Upper lobe of left lung (tissue), 6 donors: ENCODE measurements around the gene CRLF3. TPM values are rescaled to one million over a fixed set of nuclear protein-coding genes. Genes with fewer than 3 reads are reported as not detected.
A peak's percentile ranks its signal among the peaks of the same experiment; 100 is the strongest.
"Not testable (repeated sequence)": the region's sequence is repeated elsewhere in the genome, so short reads cannot be mapped to it uniquely, and the experiment has no call there.

ENCODE experiments used
- ATAC-seq, 2 donors: fragments of 200-7000 bp; cut with Tn5 transposase; one replicate each; pipeline ENCODE4 v1.9.1; 2022; ENCODE audit warnings: mild to moderate bottlenecking in 2 of 2, moderate library complexity in 2 of 2; ENCODE audit not compliant: low FRiP score in 2 of 2
- DNase-seq, 2 donors: peaks; one replicate each; pipeline ENCODE4 v3.0.0-alpha.2; 2019 to 2020
- H3K27ac ChIP-seq, 4 donors: fragments of 200-600 bp; sonication (generic); one replicate each; pipeline ENCODE4 v1.5.1; 2016 to 2019
- H3K27me3 ChIP-seq, 4 donors: fragments of 200-600 bp; sonication (generic); one replicate each; pipeline ENCODE4 v1.5.1; 2017 to 2019
- H3K36me3 ChIP-seq, 4 donors: fragments of 200-600 bp; sonication (generic); one replicate each; pipeline ENCODE4 v1.5.1; 2016 to 2019
- H3K4me1 ChIP-seq, 4 donors: fragments of 200-600 bp; sonication (generic); one replicate each; pipeline ENCODE4 v1.5.1; 2018 to 2019
- H3K4me3 ChIP-seq, 4 donors: fragments of 200-600 bp; sonication (generic); one replicate each; pipeline ENCODE4 v1.5.1; 2017 to 2019; ENCODE audit warnings: mild to moderate bottlenecking in 2 of 4, moderate library complexity in 1 of 4
- H3K9me3 ChIP-seq, 4 donors: fragments of 200-600 bp; sonication (generic); one replicate each; pipeline ENCODE4 v1.5.1; 2018 to 2019
- CTCF ChIP-seq, 6 experiments: fragments of 450-650 bp in 4 of 6; fragments of 200-600 bp in 2 of 6; sonication (generic) in 2 of 6; IDR thresholded peaks; one replicate each; pipeline ENCODE4 v1.5.1; 2016 to 2019; ENCODE audit warnings: antibody characterized with exemption in 6 of 6
- EP300 ChIP-seq, 4 donors: sonication (generic); formaldehyde crosslinking; IDR thresholded peaks; one replicate each; pipeline ENCODE4 v1.5.1; 2017; ENCODE audit warnings: antibody characterized with exemption in 4 of 4, control low read depth in 2 of 4
- POLR2A ChIP-seq, 4 donors: fragments of 450-650 bp; IDR thresholded peaks; one replicate each; pipeline ENCODE4 v1.5.1; 2016 to 2017; ENCODE audit warnings: antibody characterized with exemption in 4 of 4, mild to moderate bottlenecking in 2 of 4
- POLR2AphosphoS5 ChIP-seq, 2 donors: sonication (generic); formaldehyde crosslinking; IDR thresholded peaks; one replicate each; pipeline ENCODE4 v1.5.1; 2017; ENCODE audit warnings: antibody characterized with exemption in 2 of 2
- WGBS, 2 donors: methylation state at CpG; one replicate each; pipeline ENCODE4 v1.1.5; 2017 to 2018; 5-methylcytosine and 5-hydroxymethylcytosine counted together
- total RNA-seq, 6 donors: library from RNA; depleted of rRNA in 4 of 6; stranded (reverse); fragments of >200 nt in 4 of 6; gene quantifications; one replicate each; pipeline versions ENCODE4 v1.1.0 to v1.2.1, GENCODE V29; 2016 to 2021
- donor health status: DM: no; HTN: no; CAD: no; lungs with moderate emphysema.
- donor health status: DM: no; HTN: yes; CAD: no; lungs with severe emphysema.

The CRLF3 gene
- total RNA-seq, 6 donors from 2014 or later, result 8.1 to 26.4 (median 17.8) TPM

GRCh38 chr17:30827082-30827481 is 2.6 kb upstream of the CRLF3 start:
- 86 to 89% methylated on average over 6 of the region's 6 CpGs for WGBS, 2 donors
- Histone ChIP-seq H3K27ac (no peak overlapping the region), H3K36me3 (no peaks in the 10 kb centered on the region), H3K4me3 (no peak overlapping the region), H3K27me3 (no peaks in the 10 kb centered on the region), H3K4me1 (peaks cover 18 to 27% (median 23%) of the 10 kb centered on the region in 4 donors), H3K9me3 (no peaks in the 10 kb centered on the region)
- DNase-seq (no peak), ATAC-seq (no peak)
- TF ChIP-seq EP300 (IDR thresholded peaks at IDR 0.05), result no peak
- no peak for TF ChIP-seq CTCF (IDR thresholded peaks at IDR 0.05)
- no peak for TF ChIP-seq POLR2AphosphoS5 (IDR thresholded peaks at IDR 0.05)
- no peak for TF ChIP-seq POLR2A (IDR thresholded peaks at IDR 0.05)

- Histone ChIP-seq H3K27me3 (no peaks in the 10 kb centered on the region), H3K36me3 (no peaks in the 10 kb centered on the region), H3K4me3 (peak overlapping the region; percentile 54 to 98 (median 92)), H3K4me1 (peaks cover 31 to 53% (median 40%) of the 10 kb centered on the region in 4 donors), H3K9me3 (no peaks in the 10 kb centered on the region), H3K27ac (peak overlapping the region; percentile 78 to 97 (median 88))
- ATAC-seq, result peak in 1 of 2 donors; percentile 31
- TF ChIP-seq POLR2A (IDR thresholded peaks at IDR 0.05), result no peak
- TF ChIP-seq EP300 (IDR thresholded peaks at IDR 0.05), result no peak
- TF ChIP-seq CTCF (IDR thresholded peaks at IDR 0.05), result no peak
- TF ChIP-seq POLR2AphosphoS5 (IDR thresholded peaks at IDR 0.05), result no peak
- no peak for DNase-seq
- 0 to 1% methylated on average over 11 of the region's 11 CpGs for WGBS, 2 donors
Measured at GRCh38 chr17:30824002-30824355, 513 bp downstream of the CRLF3 start.

GRCh38 chr17:30823421-30823820 is 1.1 kb downstream of the CRLF3 start:
- no peaks in the 10 kb centered on the region for H3K27me3 ChIP-seq
- peaks cover 35 to 55% (median 45%) of the 10 kb centered on the region in 4 donors for H3K4me1 ChIP-seq
- H3K4me3 ChIP-seq, result peak overlapping the region; percentile 54 to 98 (median 92)
- no peaks in the 10 kb centered on the region for H3K36me3 ChIP-seq
- no peaks in the 10 kb centered on the region for H3K9me3 ChIP-seq
- no peak for TF ChIP-seq CTCF (IDR thresholded peaks at IDR 0.05)
- TF ChIP-seq POLR2AphosphoS5 (IDR thresholded peaks at IDR 0.05), result no peak
- no peak for TF ChIP-seq EP300 (IDR thresholded peaks at IDR 0.05)
- ATAC-seq (no peak), DNase-seq (no peak)
- peak overlapping the region; percentile 78 to 97 (median 88) for H3K27ac ChIP-seq
- 28 to 34% methylated on average over 7 of the region's 7 CpGs for WGBS, 2 donors

- not testable (repeated sequence) for H3K27me3 ChIP-seq, DNase-seq, H3K36me3 ChIP-seq, ATAC-seq, H3K9me3 ChIP-seq
- Histone ChIP-seq H3K4me1 (peaks cover 35 to 55% (median 45%) of the 10 kb centered on the region in 4 donors), H3K4me3 (peak overlapping the region in 3 of 4 donors; percentile 90 to 98 (median 95)), H3K27ac (peak overlapping the region; percentile 6 to 97 (median 73))
- 52 to 79% methylated on average over 14 of the region's 14 CpGs for WGBS, 2 donors
Measured at GRCh38 chr17:30822919-30823318, 1.6 kb downstream of the CRLF3 start.

GRCh38 chr17:30821871-30822723 is 2.4 kb downstream of the CRLF3 start:
- TF ChIP-seq POLR2AphosphoS5 (IDR thresholded peaks at IDR 0.05) (no peak), EP300 (IDR thresholded peaks at IDR 0.05) (no peak), CTCF (IDR thresholded peaks at IDR 0.05) (no peak), POLR2A (IDR thresholded peaks at IDR 0.05) (no peak)
- WGBS, 2 donors, result 44 to 46% methylated on average over 9 of the region's 9 CpGs
- ATAC-seq (no peak), DNase-seq (no peak)
- no peaks in the 10 kb centered on the region for H3K27me3 ChIP-seq
- H3K27ac ChIP-seq, result peak overlapping the region in 3 of 4 donors; percentile 6 to 68 (median 36)
- peak overlapping the region in 2 of 4 donors; percentile 13 to 95 for H3K4me3 ChIP-seq
- peaks cover 35 to 55% (median 45%) of the 10 kb centered on the region in 4 donors for H3K4me1 ChIP-seq
- H3K9me3 ChIP-seq, result no peaks in the 10 kb centered on the region
- H3K36me3 ChIP-seq, result no peaks in the 10 kb centered on the region
